NOMO-1 treated with DMSO at 0.1 percent for 48 hours (cell line): ENCODE data around the gene FANCD2.
"Not testable (repeated sequence)": the region's sequence is repeated elsewhere in the genome, so short reads cannot be mapped to it uniquely, and the experiment has no call there.

Source experiments
- DNase-seq: peaks from one replicate; lab custom pipeline; 2025; ENCODE audit not compliant: unreplicated experiment; lab: John Stamatoyannopoulos, UW

The FANCD2 gene

DNA sequence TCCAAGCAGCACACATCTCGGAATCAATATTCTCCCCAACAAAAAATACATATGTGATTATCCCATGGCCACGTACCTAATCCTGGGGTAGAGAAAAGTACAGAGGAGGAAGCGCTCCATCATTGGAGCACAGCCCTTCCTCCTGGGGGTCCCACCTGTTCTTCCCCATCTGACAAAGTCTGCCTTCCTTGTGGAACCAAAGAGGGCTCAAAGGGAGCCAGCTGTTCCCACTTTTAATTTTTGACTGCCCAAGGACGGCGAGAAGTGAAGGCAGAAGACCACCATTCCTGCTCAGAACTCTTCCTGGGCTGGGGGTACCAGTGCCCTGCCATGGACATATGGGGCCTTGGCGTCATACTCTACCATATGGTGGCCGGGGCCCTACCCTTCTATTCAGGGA, 14.1 kb upstream of the FANCD2 start:
- DNase-seq: no peak

DNA sequence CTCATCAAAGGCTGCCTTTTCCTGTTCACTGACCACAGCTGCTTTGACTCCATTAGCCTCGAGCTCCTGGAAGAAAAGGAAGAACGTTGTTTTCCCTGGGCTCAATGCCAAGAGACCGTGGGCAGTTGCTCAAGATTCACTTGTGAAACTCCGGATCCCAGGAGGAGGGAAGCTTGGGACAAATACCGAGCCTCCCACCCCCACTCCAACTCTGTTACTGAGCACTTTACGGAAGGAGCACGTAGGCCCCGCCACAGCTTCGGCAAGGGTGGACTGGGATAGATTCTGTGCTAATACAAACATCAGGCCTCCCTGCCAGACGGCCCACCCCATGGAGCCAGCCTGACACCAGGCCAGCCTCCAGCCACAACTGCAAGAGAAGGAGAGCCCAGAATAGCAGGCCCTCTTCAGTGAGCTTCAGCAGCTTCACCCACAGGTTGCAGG, 10.8 kb upstream of the FANCD2 start:
- DNase-seq: no peak

DNA sequence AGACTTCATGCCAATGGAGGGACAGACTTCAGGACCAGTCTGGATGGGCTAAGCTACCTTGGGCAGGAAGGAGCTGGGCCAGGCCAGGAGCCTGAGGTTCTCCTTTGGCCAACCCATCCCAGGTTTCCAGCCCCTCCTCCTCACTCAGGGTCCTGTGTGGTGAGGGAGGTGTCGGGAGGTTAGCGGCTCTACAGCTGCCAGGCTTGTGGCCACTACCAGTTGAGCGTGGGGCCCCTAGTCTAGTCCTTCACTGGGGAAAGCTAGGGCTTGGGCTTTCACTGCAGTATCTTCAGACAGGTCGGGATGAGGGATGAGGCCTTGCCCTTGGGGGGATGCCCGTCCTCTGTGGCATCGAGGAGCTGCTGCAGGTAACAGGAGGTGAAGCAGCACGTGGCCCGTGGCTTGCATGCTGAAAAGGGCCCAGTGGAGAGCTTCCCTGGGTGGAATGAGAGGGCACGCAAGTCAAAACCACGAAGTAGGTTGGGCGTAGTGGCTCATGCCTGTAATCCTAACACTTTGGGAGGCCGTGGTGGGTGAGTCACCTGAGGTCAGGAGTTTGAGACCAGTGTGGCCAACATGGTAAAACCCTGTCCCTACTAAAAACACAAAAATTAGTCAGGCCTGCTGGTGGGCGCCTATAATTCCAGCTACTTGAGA, 8.5 kb upstream of the FANCD2 start:
- DNase-seq: no peak

DNA sequence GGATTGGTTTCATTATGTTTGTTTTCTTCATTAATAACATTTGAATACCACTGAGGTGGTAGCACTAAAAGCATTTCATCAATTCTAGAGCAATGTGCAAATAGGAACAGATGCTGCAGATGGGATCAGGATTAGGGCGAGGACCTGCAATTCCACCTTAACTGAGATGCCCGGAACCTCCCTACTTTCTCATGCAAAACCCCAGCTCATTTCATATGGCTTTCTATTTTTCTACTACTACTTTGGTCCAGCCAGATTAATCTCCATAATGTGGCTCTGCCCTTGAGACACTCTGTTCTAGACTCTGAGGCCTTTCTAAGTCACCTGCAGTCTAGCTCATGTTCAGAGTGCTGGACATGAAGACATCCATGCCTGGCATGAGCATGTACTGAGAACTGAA, 7.4 kb upstream of the FANCD2 start:
- DNase-seq: not testable (repeated sequence)

DNA sequence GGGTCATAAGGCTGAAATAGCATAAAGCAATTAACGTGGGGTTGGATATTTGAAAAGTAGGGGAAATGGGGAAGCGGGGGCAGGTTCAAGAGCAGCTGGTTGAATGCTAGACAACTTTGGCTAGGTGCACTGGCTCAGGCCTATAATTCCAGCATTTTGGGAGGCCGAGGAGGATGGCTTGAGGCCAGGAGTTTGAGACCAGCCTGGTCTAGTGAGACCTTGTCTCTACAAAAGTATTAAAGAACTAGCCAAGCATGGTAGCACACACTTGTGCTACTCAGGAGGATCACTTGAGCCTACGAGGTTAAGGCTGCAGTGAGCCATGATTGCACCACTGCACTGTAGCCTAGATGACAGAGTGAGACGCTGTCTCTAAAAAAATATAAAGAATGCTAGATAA, 6.9 kb upstream of the FANCD2 start:
- DNase-seq: no peak

DNA sequence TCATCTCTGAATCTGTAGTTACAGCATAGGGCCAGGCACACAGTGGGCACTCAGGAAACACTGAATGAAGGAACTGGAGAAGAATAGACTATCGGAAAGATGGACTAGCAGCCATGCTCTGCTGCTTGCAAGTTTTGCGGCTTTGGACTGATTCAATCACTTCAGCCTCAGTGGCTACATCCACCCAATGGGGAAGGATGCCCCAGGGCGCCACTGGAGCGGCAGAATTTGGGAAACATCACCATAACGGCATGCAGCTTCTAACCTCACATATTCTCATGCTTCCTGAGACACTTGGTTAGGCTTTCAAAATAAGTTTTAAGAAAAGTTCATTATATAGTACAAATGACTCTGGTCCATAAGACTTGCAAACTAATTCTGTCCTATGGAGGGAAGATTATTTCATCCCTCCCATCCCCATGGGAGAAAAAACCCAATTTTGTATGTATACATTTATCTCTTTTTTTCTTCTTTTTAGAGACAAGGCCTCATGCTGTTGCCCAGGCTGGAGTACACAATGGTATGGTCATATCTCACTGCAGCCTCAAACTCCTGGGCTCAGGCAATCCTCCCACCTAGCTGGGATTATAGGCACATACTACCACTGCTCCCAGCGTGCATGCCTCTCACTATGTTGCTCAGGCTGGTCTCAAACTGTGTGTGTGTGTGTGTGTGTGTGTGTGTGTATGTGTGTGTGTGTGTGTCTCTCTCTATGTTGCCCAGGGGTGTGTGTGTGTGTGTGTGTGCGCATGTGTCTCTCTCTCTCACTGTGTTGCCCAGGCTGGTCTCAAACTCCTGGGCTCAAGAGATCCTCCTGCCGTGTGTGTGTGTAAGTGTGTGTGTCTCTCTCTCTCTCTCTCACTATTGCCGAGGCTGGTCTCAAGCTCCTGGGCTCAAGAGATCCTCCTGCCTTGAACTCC, 4.1 kb upstream of the FANCD2 start:
- no peak for DNase-seq

DNA sequence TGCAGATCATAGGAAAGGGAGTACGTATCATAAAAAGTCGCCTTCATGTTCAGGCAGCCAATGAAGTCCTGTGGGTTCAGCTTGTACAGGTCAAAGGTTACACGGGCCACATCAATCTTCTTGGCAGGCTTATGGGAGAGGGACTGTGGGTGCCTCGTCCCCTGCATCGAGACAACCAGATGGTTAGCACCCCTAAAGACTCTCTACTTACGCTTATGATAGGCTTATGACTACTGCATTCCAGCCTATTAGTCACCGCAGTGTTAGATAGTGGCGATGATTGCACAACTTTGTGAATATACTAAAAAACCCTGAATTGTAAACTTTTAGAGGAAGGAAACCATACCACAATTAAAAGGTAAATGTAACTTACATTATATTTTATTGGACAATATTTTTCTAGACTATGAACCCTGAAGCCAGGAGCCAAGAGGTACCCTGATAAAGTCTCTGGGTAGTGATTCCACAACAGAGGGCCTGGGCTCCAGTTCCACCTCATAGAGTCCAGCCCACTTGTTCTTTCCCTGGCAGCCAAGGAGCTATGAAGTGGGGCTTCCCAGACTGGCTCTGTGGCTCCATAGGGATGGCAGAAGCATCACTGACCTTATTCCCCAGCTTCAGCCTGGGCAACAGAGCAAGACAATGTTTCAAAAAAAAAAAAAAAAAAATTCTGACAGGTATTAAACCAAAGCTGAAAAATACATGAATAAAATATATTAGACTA, 2.5 kb upstream of the FANCD2 start:
- DNase-seq: peak; percentile 19

DNA sequence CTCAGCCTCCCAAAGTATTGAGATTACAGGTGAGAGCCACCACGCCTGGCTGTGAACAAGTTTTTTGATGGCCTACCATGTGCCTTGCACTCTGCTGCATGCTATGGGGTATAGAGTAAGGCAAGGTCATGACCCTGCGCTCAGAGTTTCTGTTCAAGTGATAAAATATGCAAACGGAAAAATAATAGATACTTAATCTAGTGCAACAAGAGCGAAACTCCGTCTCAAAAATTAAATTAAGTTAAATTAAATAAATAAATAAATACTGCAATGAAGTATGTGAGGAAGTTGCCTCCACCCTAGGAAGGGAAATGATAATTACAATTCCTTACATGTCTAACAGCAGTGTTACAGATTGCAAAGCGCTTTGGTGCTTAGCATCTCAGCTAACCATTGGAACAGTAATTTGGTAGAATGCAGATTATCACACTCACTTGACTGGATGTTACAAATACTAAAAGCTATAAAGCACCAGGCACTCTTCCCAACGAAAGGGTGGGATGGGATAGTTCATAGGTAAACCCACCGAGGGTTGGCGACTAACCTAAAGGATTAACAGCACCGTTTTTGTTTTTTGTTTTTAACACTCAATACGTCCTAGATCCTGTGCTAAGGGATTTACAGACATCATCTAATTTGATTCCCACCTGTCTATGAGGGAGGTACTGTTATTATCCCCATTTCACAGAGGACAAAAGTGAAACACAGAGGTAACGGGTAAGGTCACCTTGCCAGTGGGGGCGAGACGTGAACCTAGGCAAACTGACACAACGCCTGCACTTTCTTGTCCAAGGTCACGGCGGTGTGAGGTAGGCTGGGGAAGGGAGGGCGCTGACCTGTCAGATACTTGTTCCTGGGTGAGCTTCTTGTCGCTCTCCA, 793 bp upstream of the FANCD2 start:
- DNase-seq: no peak

DNA sequence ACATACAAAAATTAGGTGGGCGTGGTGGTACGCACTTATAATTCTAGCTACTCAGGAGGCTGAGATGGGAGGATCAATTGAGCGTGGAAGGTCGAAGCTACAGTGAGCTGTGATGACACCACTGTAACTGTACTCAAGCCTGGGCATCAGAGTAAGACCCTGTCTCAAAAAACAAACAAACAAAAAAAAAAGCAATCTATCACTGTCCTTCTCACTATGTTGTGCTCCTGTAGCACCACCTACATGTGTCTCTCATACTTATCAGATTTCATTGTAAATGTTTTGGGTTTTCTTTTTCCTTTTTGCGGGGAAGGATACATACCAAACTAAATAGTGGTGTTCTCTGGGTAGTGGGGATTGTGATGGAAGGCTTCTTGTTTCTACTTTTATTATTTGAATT, 14.8 kb downstream of the FANCD2 start:
- DNase-seq: no peak

DNA sequence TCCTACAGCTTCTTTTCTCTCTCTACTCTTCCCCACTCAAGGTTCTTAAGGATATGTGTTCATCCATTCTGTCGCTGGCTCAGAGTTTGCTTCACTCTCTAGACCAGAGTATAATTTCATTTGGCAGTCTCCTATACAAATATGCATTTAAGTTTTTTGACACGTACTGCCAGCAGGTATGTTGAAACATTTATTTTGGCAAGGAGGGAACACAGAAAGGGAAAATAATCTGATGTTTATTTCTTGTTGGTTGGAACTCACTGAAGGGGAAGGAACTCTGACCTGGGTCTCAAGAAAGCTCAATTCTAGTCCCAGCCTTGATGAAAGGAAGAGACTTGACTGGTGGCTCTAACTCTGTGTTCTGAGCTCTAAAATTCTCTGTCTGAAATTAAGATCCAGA, 21.6 kb downstream of the FANCD2 start:
- DNase-seq: no peak

DNA sequence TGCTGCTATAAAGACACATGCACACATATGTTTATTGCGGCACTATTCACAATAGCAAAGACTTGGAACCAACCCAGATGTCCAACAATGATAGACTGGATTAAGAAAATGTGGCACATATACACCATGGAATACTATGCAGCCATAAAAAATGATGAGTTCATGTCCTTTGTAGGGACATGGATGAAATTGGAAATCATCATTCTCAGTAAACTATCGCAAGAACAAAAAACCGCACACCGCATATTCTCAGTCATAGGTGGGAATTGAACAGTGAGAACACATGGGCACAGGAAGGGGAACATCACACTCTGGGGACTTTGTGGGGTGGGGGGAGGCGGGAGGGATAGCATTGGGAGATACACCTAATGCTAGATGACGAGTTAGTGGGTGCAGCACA, 26.8 kb downstream of the FANCD2 start:
- DNase-seq: not testable (repeated sequence)

DNA sequence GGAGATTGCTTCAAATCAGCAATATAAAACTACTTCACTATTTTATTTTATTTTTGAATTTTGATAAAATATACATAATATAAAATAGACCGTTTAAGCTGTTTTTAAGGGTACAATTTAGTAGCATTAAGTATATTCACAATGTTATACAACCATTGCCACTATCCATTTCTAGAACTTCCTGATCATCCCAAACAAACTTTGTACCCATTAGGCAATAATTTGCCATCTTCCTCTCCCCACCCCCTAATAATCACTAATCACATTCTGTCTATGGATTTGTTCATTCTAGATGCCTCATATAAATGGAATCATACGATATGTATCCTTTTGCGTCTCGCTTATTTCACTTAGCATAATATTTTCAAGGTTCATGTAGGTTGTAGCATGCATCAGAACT, 28.9 kb downstream of the FANCD2 start:
- DNase-seq: no peak

DNA sequence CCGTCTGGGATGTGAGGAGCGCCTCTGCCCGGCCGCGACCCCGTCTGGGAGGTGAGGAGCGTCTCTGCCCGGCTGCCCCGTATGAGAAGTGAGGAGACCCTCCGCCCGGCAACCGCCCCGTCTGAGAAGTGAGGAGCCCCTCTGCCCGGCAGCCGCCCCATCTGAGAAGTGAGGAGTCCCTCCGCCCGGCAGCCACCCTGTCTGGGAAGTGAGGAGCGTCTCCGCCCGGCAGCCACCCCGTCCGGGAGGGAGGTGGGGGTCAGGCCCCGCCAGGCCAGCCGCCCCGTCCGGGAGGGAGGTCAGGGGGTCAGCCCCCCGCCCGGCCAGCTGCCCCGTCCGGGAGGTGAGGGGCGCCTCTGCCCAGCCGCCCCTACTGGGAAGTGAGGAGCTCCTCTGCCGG, 43.8 kb downstream of the FANCD2 start:
- not testable (repeated sequence) for DNase-seq

DNA sequence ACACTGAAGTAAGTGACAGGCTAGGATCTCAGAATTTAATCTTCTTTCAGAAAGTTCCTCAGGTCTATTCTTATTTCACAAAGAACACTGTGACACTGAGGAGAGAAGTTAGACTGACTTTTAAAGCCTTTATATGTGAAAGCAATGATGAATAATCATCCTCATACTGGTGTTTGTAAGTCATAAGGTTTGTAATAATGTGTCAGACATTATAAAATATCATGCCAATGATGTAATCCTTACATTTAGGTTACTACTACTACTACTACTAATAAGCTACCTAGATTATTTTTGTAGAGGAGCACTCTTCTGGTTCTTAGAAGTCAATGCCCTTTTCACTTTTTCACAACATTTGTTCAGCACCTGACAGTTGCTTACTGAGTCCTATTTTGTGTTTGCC, 48.4 kb downstream of the FANCD2 start:
- DNase-seq: no peak

DNA sequence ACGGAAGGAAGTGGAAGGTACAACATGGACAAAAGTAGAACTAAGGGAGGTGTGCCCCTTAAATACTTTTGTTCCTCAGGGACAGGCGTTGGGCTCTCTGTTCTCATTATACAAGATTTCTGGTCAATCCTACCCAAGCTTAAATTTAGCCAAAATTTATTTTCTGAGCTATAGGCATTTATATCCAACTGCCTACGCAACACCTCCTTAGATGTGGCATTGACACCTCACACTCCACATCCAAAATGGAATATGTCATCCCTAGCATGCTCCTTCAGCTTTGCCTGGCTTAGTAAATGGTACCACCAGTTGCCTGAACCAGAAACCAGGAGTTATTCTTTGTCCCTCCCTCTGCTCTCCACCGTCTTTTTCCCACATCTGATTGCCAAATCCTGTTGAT, 55.6 kb downstream of the FANCD2 start:
- DNase-seq: no peak

DNA sequence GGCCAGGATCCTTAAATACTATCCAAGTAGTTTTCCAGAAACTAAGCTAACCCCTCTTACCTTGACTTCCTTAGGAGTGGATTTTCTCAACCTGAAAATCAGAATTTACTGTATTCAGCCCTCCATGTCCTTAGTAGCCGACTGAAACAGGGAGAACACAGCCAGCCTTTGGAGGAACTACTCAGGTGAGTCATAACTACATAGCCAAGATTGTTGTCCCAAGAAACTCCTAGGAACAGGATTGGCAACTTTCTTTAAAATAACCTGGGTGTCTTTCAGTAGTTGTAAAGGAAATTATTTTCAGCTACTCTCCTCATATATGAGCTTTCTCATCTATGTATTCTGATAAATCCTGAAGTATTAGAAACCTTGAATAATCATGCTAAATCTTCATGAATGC, 59.5 kb downstream of the FANCD2 start:
- no peak for DNase-seq

DNA sequence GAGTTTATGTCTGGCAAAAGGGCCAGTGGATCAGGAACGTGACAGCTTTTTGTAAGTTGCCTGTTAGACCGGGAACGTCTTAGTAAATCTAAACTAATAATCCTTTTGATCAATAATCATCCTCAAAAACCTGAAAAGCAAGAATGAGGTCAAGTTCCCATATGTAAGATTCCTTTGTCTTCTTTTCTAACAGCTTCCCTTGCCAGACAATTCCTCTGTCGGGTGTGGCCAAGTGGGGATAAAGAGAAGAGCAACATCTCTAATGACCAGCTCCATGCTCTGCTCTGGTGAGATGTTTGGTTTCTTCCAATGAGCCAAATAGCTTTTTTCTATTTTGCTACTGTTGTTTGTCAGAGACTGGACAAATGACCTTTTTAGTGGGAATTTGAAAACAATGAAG, 62.0 kb downstream of the FANCD2 start:
- no peak for DNase-seq

DNA sequence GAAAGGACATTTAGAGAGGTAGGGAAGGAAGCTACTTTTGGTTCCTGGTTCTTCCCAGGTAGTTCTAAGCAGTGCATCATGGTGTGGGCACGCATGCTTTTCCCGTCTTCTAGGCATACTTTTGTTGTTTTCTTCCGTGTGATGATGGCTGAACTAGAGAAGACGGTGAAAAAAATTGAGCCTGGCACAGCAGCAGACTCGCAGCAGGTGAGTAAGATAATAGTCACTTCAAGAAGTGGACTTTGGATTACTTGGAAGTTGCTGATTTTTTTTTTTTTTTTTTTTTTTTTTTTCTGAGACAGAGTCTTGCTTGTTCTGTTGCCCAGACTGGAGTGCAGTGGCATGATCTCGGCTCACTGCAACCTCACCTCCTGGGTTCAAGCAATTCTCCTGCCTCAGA, 63.9 kb downstream of the FANCD2 start:
- no peak for DNase-seq

DNA sequence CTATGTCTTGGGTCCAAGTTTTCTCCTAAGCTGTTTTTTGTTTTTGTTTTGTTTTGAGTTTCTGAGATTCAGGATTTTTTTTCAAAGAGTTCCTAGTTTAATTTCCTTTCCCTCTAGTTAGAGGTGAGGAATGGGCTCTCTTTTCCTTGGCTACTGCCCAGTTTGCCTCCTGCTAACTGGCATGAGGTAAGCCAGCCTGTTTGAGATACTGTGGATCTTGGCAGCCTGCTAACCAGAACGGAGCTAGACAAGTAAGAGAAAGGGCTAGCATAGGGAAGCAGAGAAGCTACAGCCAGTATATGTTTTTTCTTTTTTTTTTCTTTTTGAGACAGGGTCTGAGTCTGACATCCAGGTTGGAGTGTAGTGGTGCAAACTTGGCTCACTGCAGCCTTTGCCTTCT, 64.5 kb downstream of the FANCD2 start:
- not testable (repeated sequence) for DNase-seq

DNA sequence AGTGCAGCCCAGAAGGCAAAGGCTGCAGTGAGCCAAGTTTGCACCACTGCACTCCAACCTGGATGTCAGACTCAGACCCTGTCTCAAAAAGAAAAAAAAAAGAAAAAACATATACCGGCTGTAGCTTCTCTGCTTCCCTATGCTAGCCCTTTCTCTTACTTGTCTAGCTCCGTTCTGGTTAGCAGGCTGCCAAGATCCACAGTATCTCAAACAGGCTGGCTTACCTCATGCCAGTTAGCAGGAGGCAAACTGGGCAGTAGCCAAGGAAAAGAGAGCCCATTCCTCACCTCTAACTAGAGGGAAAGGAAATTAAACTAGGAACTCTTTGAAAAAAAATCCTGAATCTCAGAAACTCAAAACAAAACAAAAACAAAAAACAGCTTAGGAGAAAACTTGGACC, 65.2 kb downstream of the FANCD2 start:
- DNase-seq: not testable (repeated sequence)

DNA sequence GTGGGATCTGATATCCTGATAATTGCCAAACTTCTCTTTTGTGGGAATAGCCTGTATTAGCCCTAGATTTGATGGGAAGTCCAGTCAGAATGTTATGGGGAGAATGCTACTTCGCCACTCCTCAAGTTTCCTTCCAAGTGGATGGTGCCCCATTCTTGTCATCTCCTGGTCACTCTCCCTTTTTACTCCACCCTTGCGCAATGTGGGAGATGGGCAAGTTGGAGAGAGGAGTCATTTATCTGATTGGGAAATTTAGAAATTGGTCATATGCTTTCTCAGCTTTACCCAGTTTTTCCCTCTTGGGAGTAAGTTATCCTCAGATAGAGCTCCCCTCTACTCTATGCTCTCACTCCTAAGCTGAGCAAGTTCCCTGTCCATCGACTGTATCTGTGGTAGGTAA, 67.4 kb downstream of the FANCD2 start:
- no peak for DNase-seq
